ENCODE results near the gene SREBF1.
"Not testable (repeated sequence)": the region's sequence is repeated elsewhere in the genome, so short reads cannot be mapped to it uniquely, and the experiment has no call there.

Gene SREBF1

GRCh38 chr17:17811381-17812210 is 25.2 kb downstream of the SREBF1 start:
- no peak for DNase-seq (ENCODE audit: low spot score)

- DNase-seq (ENCODE audit: low spot score) = no peak
Observed at GRCh38 chr17:17810895-17811248, 25.9 kb downstream of the SREBF1 start.

- no peak for DNase-seq (ENCODE audit: low spot score)
Observed at GRCh38 chr17:17810084-17810894, 26.5 kb downstream of the SREBF1 start.

GRCh38 chr17:17809531-17810083 is 27.2 kb downstream of the SREBF1 start:
- DNase-seq (ENCODE audit: low spot score) = no peak

- no peak for DNase-seq (ENCODE audit: low spot score)
Observed at GRCh38 chr17:17808706-17809432, 27.9 kb downstream of the SREBF1 start.

GRCh38 chr17:17808200-17808599 is 28.6 kb downstream of the SREBF1 start:
- not testable (repeated sequence) for DNase-seq (ENCODE audit: low spot score)

- DNase-seq (ENCODE audit: low spot score) = no peak
Observed at GRCh38 chr17:17807440-17807839, 29.3 kb downstream of the SREBF1 start.

GRCh38 chr17:17806611-17807274 is 30.0 kb downstream of the SREBF1 start:
- DNase-seq (ENCODE audit: low spot score) = no peak

GRCh38 chr17:17806035-17806434 is 30.8 kb downstream of the SREBF1 start:
- no peak for DNase-seq (ENCODE audit: low spot score)

GRCh38 chr17:17805575-17805974 is 31.2 kb downstream of the SREBF1 start:
- DNase-seq (ENCODE audit: low spot score) = no peak

- no peak for DNase-seq (ENCODE audit: low spot score)
Observed at GRCh38 chr17:17804007-17804406, 32.8 kb downstream of the SREBF1 start.

- DNase-seq (ENCODE audit: low spot score) = no peak
Observed at GRCh38 chr17:17801800-17802481, 34.8 kb downstream of the SREBF1 start.

- no peak for DNase-seq (ENCODE audit: low spot score)
Observed at GRCh38 chr17:17800504-17801021, 36.2 kb downstream of the SREBF1 start.

- no peak for DNase-seq (ENCODE audit: low spot score)
Observed at GRCh38 chr17:17798573-17799255, 38.1 kb downstream of the SREBF1 start.

GRCh38 chr17:17798010-17798556 is 38.7 kb downstream of the SREBF1 start:
- DNase-seq (ENCODE audit: low spot score) = no peak

- DNase-seq (ENCODE audit: low spot score) = no peak
Observed at GRCh38 chr17:17797119-17797809, 39.5 kb downstream of the SREBF1 start.

- no peak for DNase-seq (ENCODE audit: low spot score)
Observed at GRCh38 chr17:17796787-17797061, 40.1 kb downstream of the SREBF1 start.

- no peak for DNase-seq (ENCODE audit: low spot score)
Observed at GRCh38 chr17:17795946-17796786, 40.6 kb downstream of the SREBF1 start.

GRCh38 chr17:17795296-17795695 is 41.5 kb downstream of the SREBF1 start:
- DNase-seq (ENCODE audit: low spot score) = no peak

Data from hematopoietic multipotent progenitor cell treated with erythropoietin and hydrocortisone succinate and interleukin-3 and kit ligand, for 15 days (in vitro differentiated cells).